Motor neuron (in vitro differentiated cells): Measurements from ENCODE around the gene GPHN. TPM values are rescaled to one million over a fixed set of nuclear protein-coding genes. Genes with fewer than 3 reads are reported as not detected.

Source experiments
- ATAC-seq, 8 experiments: fragments of 200-7000 bp; cut with Tn5 transposase; replicated peaks in 6 of 8; 2 replicates each; pipeline ENCODE4 v1.8.0; 2021; ENCODE audit warnings: mild to moderate bottlenecking in 8 of 8, moderate library complexity in 8 of 8
- H3K27ac ChIP-seq, 2 donors: fragments of 250-450 bp; sonication (Bioruptor Pico); 2 replicates each; pipeline ENCODE4 v1.9.0; 2021; ENCODE audit warnings: antibody characterized with exemption in 2 of 2, mild to moderate bottlenecking in 2 of 2, moderate library complexity in 1 of 2
- H3K4me1 ChIP-seq, 2 donors: fragments of 250-450 bp; sonication (Bioruptor Pico); replicated peaks in 1 of 2; 2 replicates each; pipeline ENCODE4 v1.6.1; 2021; ENCODE audit warnings: antibody characterized with exemption in 2 of 2, mild to moderate bottlenecking in 2 of 2, moderate library complexity in 1 of 2
- H3K4me3 ChIP-seq, 5 donors: fragments of 250-450 bp; sonication (Bioruptor Pico); 2 replicates each; pipeline ENCODE4 v1.9.0; 2021; ENCODE audit warnings: antibody characterized with exemption in 5 of 5, mild to moderate bottlenecking in 5 of 5, moderate library complexity in 4 of 5
- WGBS, 10 experiments: fragments of 450-650 bp; shearing (Covaris generic); methylation state at CpG; one replicate each; pipeline ENCODE4 v1.0.0; 2022; 5-methylcytosine and 5-hydroxymethylcytosine counted together
- in situ Hi-C, 9 experiments: fragments of 400-800 bp; cut with MboI; loops; one replicate each; pipeline ENCODE4 v1.15.0; 2021; ENCODE audit warnings: low sequenced_read_pairs in 9 of 9, low pct_unique_long_range_greater_than_20kb in 2 of 9; ENCODE audit not compliant: unreplicated experiment in 9 of 9
- total RNA-seq, 8 experiments: library from RNA; unstranded; fragments of 300-600 nt; gene quantifications; 2 replicates each; pipeline versions ENCODE4 v1.2.3 to v1.2.4, GENCODE V29; 2022

GPHN gene
- total RNA-seq, 8 experiments from 2014 or later: 15.9 to 77.5 (median 55.0) TPM

- H3K4me1 ChIP-seq: no peaks in the 10 kb centered on the region
- H3K4me3 ChIP-seq: no peak overlapping the region
- 0 to 80% (median 5%) methylated on average over 1 of the region's 1 CpG; no CpG with 5 or more reads in 4 of the 10 experiments for WGBS, 10 experiments
- ATAC-seq: peak in 4 of 8 experiments; percentile 86 to 98 (median 93)
- in situ Hi-C loops: no loop called here
- H3K27ac ChIP-seq: no peak overlapping the region
Measured at GRCh38 chr14:66624336-66624937, 116.5 kb downstream of the GPHN start.

GRCh38 chr14:66628636-66629035, 120.7 kb downstream of the GPHN start:
- Histone ChIP-seq H3K4me3 (no peak overlapping the region), H3K4me1 (no peaks in the 10 kb centered on the region), H3K27ac (no peak overlapping the region)
- in situ Hi-C loops: loop anchor here in 2 of 9 experiments (25.0 kb wide), 1 partner anchor 509 kb away; no protein-coding TSS in a partner anchor
- peak in 1 of 8 experiments; percentile 45 for ATAC-seq

- ATAC-seq: peak in 1 of 8 experiments; percentile 72
- Histone ChIP-seq H3K27ac (no peak overlapping the region), H3K4me1 (no peaks in the 10 kb centered on the region), H3K4me3 (no peak overlapping the region)
- in situ Hi-C loops: loop anchor here in 2 of 9 experiments (25.0 kb wide), 1 partner anchor 508 kb away; no protein-coding TSS in a partner anchor
Measured at GRCh38 chr14:66629499-66629898, 121.6 kb downstream of the GPHN start.

- Histone ChIP-seq H3K4me1 (no peaks in the 10 kb centered on the region), H3K4me3 (no peak overlapping the region), H3K27ac (no peak overlapping the region)
- in situ Hi-C loops: loop anchor here in 2 of 9 experiments (25.0 kb wide), 1 partner anchor 502 kb away; no protein-coding TSS in a partner anchor
- no peak for ATAC-seq
Measured at GRCh38 chr14:66634876-66635275, 126.9 kb downstream of the GPHN start.

GRCh38 chr14:66635435-66635834, 127.5 kb downstream of the GPHN start:
- no peaks in the 10 kb centered on the region for H3K4me1 ChIP-seq
- WGBS, 10 experiments: 16 to 100% (median 83%) methylated on average over 2 of the region's 2 CpGs; no CpG with 5 or more reads in 3 of the 10 experiments
- ATAC-seq: no peak
- in situ Hi-C loops: loop anchor here in 2 of 9 experiments (25.0 kb wide), 1 partner anchor 502 kb away; no protein-coding TSS in a partner anchor
- no peak overlapping the region for H3K4me3 ChIP-seq
- H3K27ac ChIP-seq: no peak overlapping the region

GRCh38 chr14:66636240-66636639, 128.3 kb downstream of the GPHN start:
- Histone ChIP-seq H3K4me1 (no peaks in the 10 kb centered on the region), H3K27ac (no peak overlapping the region), H3K4me3 (no peak overlapping the region)
- no peak for ATAC-seq
- in situ Hi-C loops: loop anchor here in 2 of 9 experiments (25.0 kb wide), 1 partner anchor 501 kb away; no protein-coding TSS in a partner anchor

- H3K4me1 ChIP-seq: peaks cover 3 to 8% of the 10 kb centered on the region in 2 donors
- no peak overlapping the region for H3K27ac ChIP-seq
- WGBS, 10 experiments: 21 to 100% (median 87%) methylated on average over 1 to 2 of the region's 2 CpGs; no CpG with 5 or more reads in 1 of the 10 experiments
- in situ Hi-C loops: loop anchor here in 2 of 9 experiments (25.0 kb wide), 1 partner anchor 499 kb away; no protein-coding TSS in a partner anchor
- peak in 2 of 8 experiments; percentile 82 to 86 for ATAC-seq
- H3K4me3 ChIP-seq: no peak overlapping the region
Measured at GRCh38 chr14:66638689-66639088, 130.7 kb downstream of the GPHN start.

- in situ Hi-C loops: loop anchor here in 2 of 9 experiments (25.0 kb wide), 1 partner anchor 495 kb away; no protein-coding TSS in a partner anchor
- 60 to 100% (median 75%) methylated on average over 1 to 2 of the region's 2 CpGs; no CpG with 5 or more reads in 1 of the 10 experiments for WGBS, 10 experiments
- ATAC-seq: peak in 5 of 8 experiments; percentile 58 to 96 (median 69)
- no peak overlapping the region for H3K4me3 ChIP-seq
- H3K4me1 ChIP-seq: peaks cover 3 to 8% of the 10 kb centered on the region in 2 donors
- no peak overlapping the region for H3K27ac ChIP-seq
Measured at GRCh38 chr14:66641861-66642635, 134.1 kb downstream of the GPHN start.

- no peak overlapping the region for H3K27ac ChIP-seq
- ATAC-seq: no peak
- H3K4me3 ChIP-seq: no peak overlapping the region
- H3K4me1 ChIP-seq: peaks cover 3 to 8% of the 10 kb centered on the region in 2 donors
- in situ Hi-C loops: loop anchor here in 2 of 9 experiments (25.0 kb wide), 1 partner anchor 494 kb away; no protein-coding TSS in a partner anchor
Measured at GRCh38 chr14:66643344-66643743, 135.4 kb downstream of the GPHN start.

GRCh38 chr14:66645716-66646115, 137.8 kb downstream of the GPHN start:
- 50 to 100% (median 76%) methylated on average over 1 of the region's 1 CpG; no CpG with 5 or more reads in 2 of the 10 experiments for WGBS, 10 experiments
- Histone ChIP-seq H3K27ac (no peak overlapping the region), H3K4me3 (no peak overlapping the region), H3K4me1 (peaks cover 15 to 20% of the 10 kb centered on the region in 2 donors)
- no peak for ATAC-seq
- in situ Hi-C loops: loop anchor here in 2 of 9 experiments (25.0 kb wide), 1 partner anchor 492 kb away; no protein-coding TSS in a partner anchor

- peaks cover 13 to 26% of the 10 kb centered on the region in 2 donors for H3K4me1 ChIP-seq
- peak in 5 of 8 experiments; percentile 50 to 67 (median 63) for ATAC-seq
- no peak overlapping the region for H3K4me3 ChIP-seq
- H3K27ac ChIP-seq: peak overlapping the region in 1 of 2 donors; percentile 13
- 20 to 100% (median 80%) methylated on average over 1 to 3 of the region's 3 CpGs; no CpG with 5 or more reads in 3 of the 10 experiments for WGBS, 10 experiments
- in situ Hi-C loops: loop anchor here in 2 of 9 experiments (25.0 kb wide), 1 partner anchor 488 kb away; no protein-coding TSS in a partner anchor
Measured at GRCh38 chr14:66649498-66649897, 141.6 kb downstream of the GPHN start.

GRCh38 chr14:66650491-66650911, 142.6 kb downstream of the GPHN start:
- in situ Hi-C loops: no loop called here
- Histone ChIP-seq H3K27ac (peak overlapping the region in 1 of 2 donors; percentile 6), H3K4me1 (peaks cover 13 to 26% of the 10 kb centered on the region in 2 donors), H3K4me3 (no peak overlapping the region)
- WGBS, 10 experiments: 20 to 100% (median 55%) methylated on average over 1 to 3 of the region's 3 CpGs; no CpG with 5 or more reads in 4 of the 10 experiments
- ATAC-seq: peak in 3 of 8 experiments; percentile 18 to 67 (median 50)
